WI38 (cell line): Measurements from ENCODE around the gene ANGPTL7.

Experiments used
- H3K4me3 ChIP-seq: 2 replicates; pipeline ENCODE4 v1.5.1; 2011; ENCODE audit warnings: low read depth, mild to moderate bottlenecking, control low read depth, low read length
- CTCF ChIP-seq: IDR thresholded peaks from 2 replicates; pipeline ENCODE4 v1.5.1; 2012; ENCODE audit warnings: low read depth, mild to moderate bottlenecking, control low read depth, low read length

ANGPTL7 gene

GRCh38 chr1:11169202-11169601 is 20.0 kb upstream of the ANGPTL7 start:
- no peak for TF ChIP-seq CTCF
- H3K4me3 ChIP-seq = no peak overlapping the region

- TF ChIP-seq CTCF = no peak
- no peak overlapping the region for H3K4me3 ChIP-seq
These were observed 19.1 kb upstream of the ANGPTL7 start for GRCh38 chr1:11170102-11170501.

GRCh38 chr1:11174261-11174942 is 14.8 kb upstream of the ANGPTL7 start:
- H3K4me3 ChIP-seq = no peak overlapping the region
- TF ChIP-seq CTCF = no peak

DNA sequence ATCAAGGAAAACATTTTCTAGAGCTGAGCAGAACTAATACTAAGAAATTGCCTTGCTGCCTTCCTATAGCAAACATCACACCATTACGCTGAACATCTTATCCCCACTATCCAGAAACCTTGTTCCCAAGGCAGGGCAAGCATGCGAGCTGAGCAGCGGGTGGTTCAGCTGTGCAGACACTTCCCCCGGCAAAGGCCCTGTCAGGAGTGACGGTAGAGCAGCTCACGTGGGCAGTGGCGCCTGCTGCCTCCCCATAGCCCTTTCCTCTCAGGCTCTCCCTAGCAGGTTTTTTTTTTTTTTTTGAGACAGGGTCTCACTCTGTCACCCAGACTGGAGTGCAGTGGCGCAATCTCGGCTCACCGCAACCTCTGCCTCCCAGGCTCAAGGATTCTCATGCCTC is 13.7 kb upstream of the ANGPTL7 start:
- TF ChIP-seq CTCF = no peak
- H3K4me3 ChIP-seq = no peak overlapping the region

DNA sequence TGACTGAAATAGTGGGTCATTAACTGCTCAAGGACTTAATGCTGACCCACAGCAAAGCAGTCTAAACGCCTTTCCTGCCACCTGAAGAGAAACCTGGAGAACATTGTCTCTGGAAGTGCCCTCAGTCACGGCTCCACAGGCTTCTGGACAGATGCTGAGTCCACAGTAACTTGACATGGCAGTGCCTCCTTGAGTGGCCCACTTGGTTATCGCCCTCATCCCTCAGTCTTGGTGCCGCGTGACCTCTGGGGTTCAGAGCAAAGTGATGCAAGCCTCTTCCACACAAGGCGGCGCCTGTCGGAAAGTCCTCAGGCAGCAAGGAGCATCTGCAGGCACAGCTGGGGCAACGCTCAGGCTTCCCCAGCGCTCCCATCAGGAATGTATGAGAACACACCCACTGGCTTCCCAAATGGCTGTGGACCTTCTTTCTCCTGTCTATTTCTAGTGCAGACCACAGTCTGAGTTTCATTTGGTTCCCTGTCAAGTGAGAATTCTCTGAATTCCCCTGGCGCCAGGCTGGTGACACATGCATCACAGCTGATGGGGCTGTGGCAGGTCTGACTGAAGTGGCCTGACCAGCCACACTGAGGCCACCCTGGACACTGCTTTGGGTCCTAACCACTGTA is 13.0 kb upstream of the ANGPTL7 start:
- H3K4me3 ChIP-seq = no peak overlapping the region
- TF ChIP-seq CTCF = no peak

GRCh38 chr1:11178021-11179015 is 10.8 kb upstream of the ANGPTL7 start:
- no peak overlapping the region for H3K4me3 ChIP-seq
- TF ChIP-seq CTCF = no peak
